ENCODE data around the gene CTDSPL.

GRCh38 chr3:37903734-37904133 lies 42.1 kb downstream of the CTDSPL start:
- TF ChIP-seq EP300 (IDR thresholded peaks at IDR 0.05; ENCODE audit: borderline replicate concordance in 1 of 2, low read depth in 1 of 2, low read length in 1 of 2): no peak
- no peak for TF ChIP-seq FOSL2 (IDR thresholded peaks at IDR 0.05; ENCODE audit: borderline replicate concordance, low read depth)
- TF ChIP-seq CTCF (IDR thresholded peaks at IDR 0.05): no peak
- TF ChIP-seq EZH2phosphoT487 (IDR thresholded peaks at IDR 0.05; ENCODE audit: borderline replicate concordance, low read depth): no peak
- no peak for TF ChIP-seq REST (IDR thresholded peaks at IDR 0.05; ENCODE audit: low read depth, low read length)

Data from SK-N-SH (cell line).